GM18526 (cell line): ENCODE data around the gene HK3.

Source experiments
- POLR2A ChIP-seq: IDR thresholded peaks from 3 replicates; pipeline ENCODE4 v1.6.1; 2011; ENCODE audit not compliant: insufficient read length; ENCODE audit errors: extremely low read depth

The HK3 gene

GRCh38 chr5:176836811-176837706 is 62.1 kb downstream of the HK3 start:
- no peak for TF ChIP-seq POLR2A

- TF ChIP-seq POLR2A, result no peak
These were observed 63.2 kb downstream of the HK3 start for GRCh38 chr5:176835918-176836317.

GRCh38 chr5:176833286-176833685 is 65.9 kb downstream of the HK3 start:
- no peak for TF ChIP-seq POLR2A

- no peak for TF ChIP-seq POLR2A
These were observed 67.0 kb downstream of the HK3 start for GRCh38 chr5:176832162-176832561.

GRCh38 chr5:176831425-176831824 is 67.7 kb downstream of the HK3 start:
- no peak for TF ChIP-seq POLR2A

GRCh38 chr5:176830995-176831423 is 68.1 kb downstream of the HK3 start:
- no peak for TF ChIP-seq POLR2A
